ENCODE data around the gene DMRT2. TPM values are rescaled to one million over a fixed set of nuclear protein-coding genes. Genes with fewer than 3 reads are reported as not detected.

The DMRT2 gene
- total and polyA plus RNA-seq, 2 of the 8 experiments (the other 6 are each of a cell fraction or from before 2014, with no cell fraction given), result 0.29 to 0.93 TPM

GRCh38 chr9:1018121-1018520 is 32.0 kb upstream of the DMRT2 start:
- no peak overlapping the region for H3K4me2 ChIP-seq (ENCODE audit: insufficient read depth in 1 of 2, low read depth in 2 of 2, low read length in 2 of 2)
- H3K9me3 ChIP-seq (ENCODE audit: insufficient read depth in 2 of 2, low read depth in 1 of 2, low read length in 1 of 2), result peaks cover 11 to 33% of the 10 kb centered on the region in 2 experiments
- WGBS, 2 experiments (ENCODE audit: extremely low coverage in 1 of 2, insufficient coverage in 1 of 2, insufficient read length in 1 of 2, insufficient replicate concordance in 2 of 2, low coverage in 1 of 2, low lambda C conversion rate in 2 of 2, missing lambda C conversion rate in 1 of 2), result 61% methylated on average over 10 of the region's 10 CpGs; no CpG with 5 or more reads in 1 of the 2 experiments
- DNase-seq (ENCODE audit: low read depth in 1 of 2, low spot score in 2 of 2) (peak in 1 of 2 experiments; percentile 65), FAIRE-seq (no peak)
- ChIA-PET CTCF (ENCODE audit: partially characterized antibody) (interaction anchor here (2.9 kb wide), 1 partner anchor 8 kb away, joined by 16 read pairs; no protein-coding TSS in a partner anchor), POLR2A (ENCODE audit: partially characterized antibody) (no interaction called here)
- H2AK5ac ChIP-seq (ENCODE audit: low read depth, low read length), result no peak overlapping the region
- H3K4ac ChIP-seq (replicated peaks; ENCODE audit: insufficient read length, low read depth, low read length), result no peak overlapping the region
- H4K5ac ChIP-seq (ENCODE audit: insufficient read length, low read depth, low read length), result no peak overlapping the region
- H3K14ac ChIP-seq (ENCODE audit: insufficient read length), result no peak overlapping the region
- no peaks in the 10 kb centered on the region for H3K36me3 ChIP-seq (ENCODE audit: control insufficient read depth in 2 of 4, insufficient read depth in 4 of 4, low read length in 3 of 4)
- H2BK5ac ChIP-seq (ENCODE audit: low read depth, low read length), result no peak overlapping the region
- no peak overlapping the region for H3K4me3 ChIP-seq (ENCODE audit: extremely low read depth in 1 of 4, insufficient read depth in 2 of 4, low read depth in 3 of 4, low read length in 4 of 4)
- H3K23ac ChIP-seq (ENCODE audit: insufficient read length), result no peak overlapping the region
- no peak overlapping the region for H2BK15ac ChIP-seq (ENCODE audit: low read length)
- H3K27me3 ChIP-seq (replicated peaks in 1 of 4; ENCODE audit: control insufficient read depth in 3 of 4, extremely low read depth in 1 of 4, insufficient read depth in 3 of 4, low read length in 3 of 4), result no peaks in the 10 kb centered on the region; a peak in 1 of 7 replicates
- no peaks in the 10 kb centered on the region for H3K23me2 ChIP-seq (ENCODE audit: low read depth, low read length)
- no peaks in the 10 kb centered on the region for H3K79me2 ChIP-seq (ENCODE audit: control insufficient read depth in 1 of 2, insufficient read depth in 2 of 2, low read length in 2 of 2)
- H2BK120ac ChIP-seq (replicated peaks; ENCODE audit: low read depth, low read length), result no peak overlapping the region
- H3K18ac ChIP-seq (ENCODE audit: extremely low read depth, low read length), result no peak overlapping the region
- H4K20me1 ChIP-seq (replicated peaks in 1 of 2; ENCODE audit: control insufficient read depth in 1 of 2, insufficient read depth in 2 of 2, low read length in 2 of 2), result no peaks in the 10 kb centered on the region
- H3K56ac ChIP-seq (replicated peaks; ENCODE audit: insufficient read length, low read depth, low read length), result no peak overlapping the region
- no peaks in the 10 kb centered on the region for H3K79me1 ChIP-seq (ENCODE audit: low read depth, low read length)
- H3K27ac ChIP-seq (ENCODE audit: low read depth, low read length), result no peak overlapping the region
- H2AFZ ChIP-seq (ENCODE audit: low read length), result no peak overlapping the region
- no peak overlapping the region for H2BK12ac ChIP-seq (ENCODE audit: low read depth, low read length)
- H2BK20ac ChIP-seq (ENCODE audit: low read length), result no peak overlapping the region
- no peaks in the 10 kb centered on the region for H3K4me1 ChIP-seq (replicated peaks in 1 of 4; ENCODE audit: control insufficient read depth in 3 of 4, insufficient read depth in 4 of 4, low read length in 3 of 4)
- H4K8ac ChIP-seq (ENCODE audit: extremely low read depth, insufficient read depth, low read length), result no peak overlapping the region
- H3K9ac ChIP-seq (replicated peaks in 1 of 4; ENCODE audit: extremely low read depth in 1 of 4, low read depth in 3 of 4, low read length in 3 of 4), result no peak overlapping the region
- H4K91ac ChIP-seq (replicated peaks; ENCODE audit: insufficient read length, low read length), result no peak overlapping the region
- TF ChIP-seq SP4 (IDR thresholded peaks at IDR 0.05; ENCODE audit: low read length) (no peak), CBX8 (IDR thresholded peaks at IDR 0.05; ENCODE audit: borderline replicate concordance, low read depth, low read length) (no peak), ATF3 (IDR thresholded peaks at IDR 0.05; ENCODE audit: insufficient read depth, low read depth, low read length) (no peak), SUZ12 (IDR thresholded peaks at IDR 0.05; ENCODE audit: low read length) (no peak), ASH2L (IDR thresholded peaks at IDR 0.05; ENCODE audit: low read length) (no peak), BACH1 (IDR thresholded peaks at IDR 0.05; ENCODE audit: low read length) (no peak), TCF12 (IDR thresholded peaks at IDR 0.05; ENCODE audit: low read depth, low read length) (no peak), BRCA1 (IDR thresholded peaks at IDR 0.05; ENCODE audit: low read depth, low read length) (no peak), CTCF (IDR thresholded peaks at IDR 0.05; ENCODE audit: control extremely low read depth in 1 of 3, insufficient read depth in 1 of 3, low read depth in 1 of 3, low read length in 3 of 3) (peak; percentile 0 to 33 (median 31)), HDAC6 (IDR thresholded peaks at IDR 0.05; ENCODE audit: low read depth, low read length) (no peak), USF2 (IDR thresholded peaks at IDR 0.05; ENCODE audit: low read length) (peak; percentile 53; the same call in 1 of the 2 replicates)

Data from H1 (cell line).